Skeletal muscle satellite cell (primary cell): Measurements from ENCODE around the gene HEBP1. TPM values are rescaled to one million over a fixed set of nuclear protein-coding genes. Genes with fewer than 3 reads are reported as not detected.

ENCODE experiments used
- H3K27me3 ChIP-seq: 2 replicates; pipeline ENCODE4 v1.7.0; 2013; ENCODE audit warnings: low read length; ENCODE audit not compliant: control insufficient read depth, insufficient read depth
- H3K36me3 ChIP-seq: 2 replicates; pipeline ENCODE4 v1.7.0; 2013; ENCODE audit warnings: mild to moderate bottlenecking, control low read depth, low read length; ENCODE audit not compliant: insufficient read depth
- H3K4me1 ChIP-seq: 2 replicates; pipeline ENCODE4 v1.7.0; 2013; ENCODE audit warnings: low read length; ENCODE audit not compliant: control insufficient read depth, insufficient read depth
- H3K4me2 ChIP-seq: 2 replicates; pipeline ENCODE4 v1.7.0; 2013; ENCODE audit warnings: mild to moderate bottlenecking, low read length
- H3K4me3 ChIP-seq: 2 replicates; pipeline ENCODE4 v1.7.0; 2013; ENCODE audit warnings: low read length
- H3K9ac ChIP-seq: 2 replicates; pipeline ENCODE4 v1.7.0; 2013; ENCODE audit warnings: mild to moderate bottlenecking, low read depth, low read length, moderate library complexity
- H3K9me3 ChIP-seq: replicated peaks from 2 replicates; pipeline ENCODE4 v1.7.0; 2013; ENCODE audit warnings: mild to moderate bottlenecking, control low read depth, low read length
- total RNA-seq: library from RNA; depleted of rRNA; stranded (reverse); fragments of >200 nt; gene quantifications from 2 replicates; pipeline ENCODE4 v1.2.3, GENCODE V29; 2012; rRNA removed

Gene HEBP1, protein sequence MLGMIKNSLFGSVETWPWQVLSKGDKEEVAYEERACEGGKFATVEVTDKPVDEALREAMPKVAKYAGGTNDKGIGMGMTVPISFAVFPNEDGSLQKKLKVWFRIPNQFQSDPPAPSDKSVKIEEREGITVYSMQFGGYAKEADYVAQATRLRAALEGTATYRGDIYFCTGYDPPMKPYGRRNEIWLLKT
- 10.9 and 15.0 TPM in 2 replicates for total RNA-seq

DNA sequence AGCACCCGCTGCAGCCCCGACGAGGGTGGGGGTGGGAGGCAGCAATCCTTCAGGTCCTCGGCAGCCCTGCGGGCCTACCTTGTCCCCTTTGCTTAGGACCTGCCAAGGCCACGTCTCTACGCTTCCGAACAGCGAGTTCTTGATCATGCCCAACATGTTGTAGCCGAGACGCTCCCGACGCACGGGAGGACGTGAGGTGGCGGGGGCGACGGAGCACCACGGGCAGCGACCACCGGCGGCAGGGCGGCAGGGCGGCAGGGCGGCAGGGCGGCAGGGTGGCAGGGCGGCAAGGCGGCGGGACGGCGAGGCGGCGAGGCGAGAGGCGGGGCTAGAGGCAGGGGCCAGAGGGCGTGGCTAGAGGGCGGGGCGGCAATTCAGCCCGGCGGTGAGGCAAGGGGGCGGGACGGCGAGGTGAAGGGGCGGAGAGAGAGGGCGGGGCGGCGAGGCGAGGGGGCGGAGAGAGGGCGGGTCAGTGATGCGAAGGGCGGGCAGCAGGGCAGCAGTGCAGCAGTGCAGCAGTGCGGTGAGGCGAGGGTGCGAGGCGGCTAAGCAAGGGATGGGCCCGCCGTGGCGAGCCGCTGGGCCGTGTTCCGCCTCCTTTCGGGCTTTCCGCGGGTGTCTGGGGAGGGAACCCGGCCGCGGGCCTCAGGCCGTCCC is at the start of gene HEBP1:
HEBP1 (minus strand) TSS at position 307 of the 657 bp plus-strand sequence; CDS start at position 156, 151 bp downstream.
- H3K9ac ChIP-seq: peak within 1 kb of the TSS; percentile 96
- H3K27me3 ChIP-seq: no peaks in the 10 kb centered on the region
- peaks cover 28% of the 10 kb centered on the region for H3K4me1 ChIP-seq

DNA sequence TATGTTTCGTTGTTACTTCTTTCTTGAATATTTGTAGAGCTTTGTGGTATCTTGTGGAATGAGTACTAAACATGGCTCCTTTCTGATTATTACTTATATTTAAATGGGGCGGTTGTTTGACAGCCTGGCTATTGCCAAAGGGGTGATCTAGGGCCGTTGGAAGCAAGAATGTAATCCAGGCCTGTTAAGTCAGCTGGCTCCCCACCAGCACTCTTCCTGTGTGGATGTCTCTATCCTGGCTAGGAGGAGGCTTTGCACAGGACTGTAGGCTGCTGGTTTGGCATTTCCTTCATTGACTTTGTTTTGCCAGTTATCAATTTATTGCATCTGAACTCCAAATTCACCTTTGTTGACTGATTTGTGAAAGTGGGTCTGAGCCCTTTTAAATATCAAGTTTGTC is 49.8 kb upstream of the HEBP1 start:
- Histone ChIP-seq H3K9me3 (no peaks in the 10 kb centered on the region), H3K27me3 (no peaks in the 10 kb centered on the region), H3K4me1 (no peaks in the 10 kb centered on the region), H3K4me3 (no peak overlapping the region), H3K36me3 (no peaks in the 10 kb centered on the region), H3K9ac (no peak overlapping the region), H3K4me2 (no peak overlapping the region)

More for the DNA sequence above, at the start of gene HEBP1:
- Histone ChIP-seq H3K9me3 (no peaks in the 10 kb centered on the region), H3K4me2 (peak within 1 kb of the TSS; percentile 99), H3K36me3 (peaks cover 5% of the 10 kb centered on the region), H3K4me3 (peak within 1 kb of the TSS; percentile 100)

DNA sequence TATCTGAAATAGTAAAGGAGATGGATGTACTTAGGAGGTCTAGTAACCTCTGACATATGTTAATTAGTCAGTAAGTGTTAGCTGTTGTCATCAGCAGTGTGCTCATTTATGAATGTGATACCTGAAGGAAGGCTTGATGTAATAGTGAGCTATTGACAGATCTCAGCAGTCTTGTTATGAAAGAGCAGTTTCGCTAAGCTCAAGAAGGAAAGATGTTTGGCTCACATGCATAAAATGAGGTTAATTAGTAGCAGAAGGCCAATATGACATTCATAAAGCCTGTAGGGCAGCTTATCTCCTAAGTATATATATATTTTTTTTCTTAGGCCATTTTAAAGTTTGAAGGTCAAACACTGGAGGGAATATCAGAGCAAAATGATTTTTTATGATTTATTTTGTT is 46.9 kb upstream of the HEBP1 start:
- H3K9me3 ChIP-seq: no peaks in the 10 kb centered on the region
- H3K4me1 ChIP-seq: peaks cover 6% of the 10 kb centered on the region
- H3K36me3 ChIP-seq: no peaks in the 10 kb centered on the region
- no peak overlapping the region for H3K4me3 ChIP-seq
- H3K27me3 ChIP-seq: no peaks in the 10 kb centered on the region
- H3K9ac ChIP-seq: no peak overlapping the region
- no peak overlapping the region for H3K4me2 ChIP-seq

DNA sequence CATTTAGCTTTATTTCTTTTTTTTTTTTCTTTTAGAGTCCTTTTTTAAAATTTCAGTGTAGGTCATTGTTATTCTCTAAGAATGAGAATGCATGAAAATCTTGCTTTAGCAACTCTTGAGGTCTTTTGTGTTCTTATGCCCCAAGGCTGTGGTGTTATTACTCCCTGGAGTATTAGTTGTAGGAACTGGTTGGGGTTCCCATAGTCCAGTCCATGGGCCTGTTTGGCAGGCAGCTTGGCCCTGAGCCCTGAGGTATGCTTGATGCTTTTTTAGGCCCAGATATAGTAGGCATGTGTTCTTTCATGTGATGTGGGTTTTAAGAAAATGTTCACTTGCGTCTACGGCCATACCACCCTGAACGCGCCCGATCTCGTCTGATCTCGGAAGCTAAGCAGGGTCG is 45.8 kb upstream of the HEBP1 start:
- Histone ChIP-seq H3K9me3 (no peaks in the 10 kb centered on the region), H3K4me1 (peaks cover 6% of the 10 kb centered on the region), H3K36me3 (no peaks in the 10 kb centered on the region), H3K4me3 (no peak overlapping the region), H3K4me2 (no peak overlapping the region), H3K9ac (no peak overlapping the region), H3K27me3 (no peaks in the 10 kb centered on the region)

DNA sequence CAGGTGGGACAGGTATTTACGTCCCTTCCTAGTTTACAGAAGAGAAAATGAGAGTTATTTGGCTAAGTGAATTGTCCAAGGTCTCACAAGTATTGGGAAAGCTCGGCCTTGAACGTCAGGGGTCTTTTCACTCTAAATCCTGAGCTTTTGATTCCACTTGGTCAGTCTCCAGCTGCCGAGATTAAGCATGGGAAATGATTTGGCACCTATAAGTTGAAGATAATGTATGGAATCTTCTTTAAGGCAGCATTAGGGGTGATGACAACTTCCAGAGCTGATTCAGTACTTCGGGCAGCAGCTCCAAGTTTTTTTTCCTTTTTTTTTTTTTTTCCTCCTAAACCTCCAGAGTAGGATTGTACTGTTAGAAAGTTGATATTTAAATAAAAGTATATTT is 44.8 kb upstream of the HEBP1 start:
- Histone ChIP-seq H3K9me3 (no peaks in the 10 kb centered on the region), H3K36me3 (no peaks in the 10 kb centered on the region), H3K9ac (peak overlapping the region; percentile 81), H3K4me2 (peak overlapping the region; percentile 90), H3K27me3 (no peaks in the 10 kb centered on the region), H3K4me3 (peak overlapping the region; percentile 94), H3K4me1 (peaks cover 6% of the 10 kb centered on the region)

DNA sequence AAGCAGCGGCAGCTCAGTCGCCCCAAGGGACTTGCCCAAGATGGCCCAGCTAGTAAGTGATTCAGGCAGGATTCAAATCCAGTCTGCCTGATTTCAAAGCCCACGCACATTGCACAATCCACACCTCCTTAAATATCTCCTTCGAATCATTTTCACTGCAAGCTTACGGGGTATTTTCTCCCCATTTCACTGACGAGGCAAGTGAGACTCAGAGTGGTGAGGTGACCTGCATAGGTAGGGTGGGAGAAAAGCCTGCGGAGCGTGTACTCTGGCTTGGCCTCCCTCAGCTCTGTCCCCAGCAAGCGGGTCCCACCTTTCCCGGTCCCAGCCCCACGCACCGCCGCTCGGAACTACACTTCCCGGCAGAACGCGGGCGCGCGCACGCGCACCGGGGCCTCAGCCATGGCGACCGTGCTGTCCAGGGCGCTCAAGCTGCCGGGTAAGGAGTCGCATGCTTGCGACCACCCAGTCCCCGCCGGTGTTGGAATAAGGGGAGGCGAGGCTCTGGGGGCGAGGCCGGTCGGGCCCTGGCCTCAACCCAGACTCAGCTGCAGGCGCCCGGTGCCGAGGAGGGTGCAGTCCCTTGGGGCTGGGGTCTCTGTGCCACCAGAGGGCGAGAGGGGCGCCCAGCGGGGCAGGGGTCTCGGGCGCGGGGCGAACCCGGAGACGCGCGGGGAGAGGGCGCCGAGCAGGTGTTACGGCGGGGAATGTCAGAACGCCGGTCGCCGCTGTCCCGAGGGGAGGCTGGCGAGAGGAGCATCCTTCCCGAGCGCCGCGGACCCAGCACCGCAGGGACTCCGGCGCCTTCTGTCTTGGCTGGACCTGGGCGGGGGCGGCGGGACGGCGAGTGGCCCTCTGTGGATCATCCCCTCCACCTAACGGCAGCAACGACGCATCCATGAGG is 44.2 kb upstream of the HEBP1 start, which contains the start of gene FAM234B:
FAM234B (plus strand) TSS at position 380 of the 904 bp plus-strand sequence; CDS start at position 403, 23 bp downstream.
- Histone ChIP-seq H3K9ac (peak within 1 kb of the TSS; percentile 81), H3K4me3 (peak within 1 kb of the TSS; percentile 94), H3K36me3 (no peaks in the 10 kb centered on the region), H3K9me3 (no peaks in the 10 kb centered on the region), H3K27me3 (no peaks in the 10 kb centered on the region), H3K4me2 (peak within 1 kb of the TSS; percentile 90), H3K4me1 (peaks cover 12% of the 10 kb centered on the region)

DNA sequence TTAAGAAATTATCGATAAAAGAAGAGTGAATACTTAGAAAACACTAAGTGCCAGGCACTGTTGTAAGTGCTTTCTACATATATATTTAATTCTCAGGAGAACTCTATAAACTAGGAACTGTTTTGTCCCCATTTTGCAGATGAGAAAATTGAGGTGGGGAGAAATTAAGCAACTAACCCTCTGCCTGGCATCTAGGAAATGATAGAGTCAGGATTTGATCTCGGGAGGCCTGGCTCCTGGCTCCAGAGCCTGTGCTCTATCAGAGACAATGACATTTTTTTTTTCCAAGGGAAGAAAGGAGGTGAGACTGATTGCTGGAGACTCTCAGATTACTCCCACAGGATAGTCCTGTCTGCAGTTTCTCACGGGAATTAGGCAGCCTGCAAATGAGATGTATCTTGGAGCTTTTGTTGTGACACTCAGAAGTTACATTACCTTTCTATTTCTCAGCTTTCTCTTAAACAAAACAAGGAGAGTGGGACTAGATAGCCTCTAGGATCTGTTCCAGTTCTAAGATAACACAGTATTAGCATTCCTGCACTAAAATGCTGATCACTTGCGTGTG is 42.7 kb upstream of the HEBP1 start:
- Histone ChIP-seq H3K4me2 (no peak overlapping the region), H3K4me3 (no peak overlapping the region), H3K9me3 (no peaks in the 10 kb centered on the region), H3K4me1 (peaks cover 26% of the 10 kb centered on the region), H3K27me3 (no peaks in the 10 kb centered on the region), H3K9ac (no peak overlapping the region), H3K36me3 (no peaks in the 10 kb centered on the region)

DNA sequence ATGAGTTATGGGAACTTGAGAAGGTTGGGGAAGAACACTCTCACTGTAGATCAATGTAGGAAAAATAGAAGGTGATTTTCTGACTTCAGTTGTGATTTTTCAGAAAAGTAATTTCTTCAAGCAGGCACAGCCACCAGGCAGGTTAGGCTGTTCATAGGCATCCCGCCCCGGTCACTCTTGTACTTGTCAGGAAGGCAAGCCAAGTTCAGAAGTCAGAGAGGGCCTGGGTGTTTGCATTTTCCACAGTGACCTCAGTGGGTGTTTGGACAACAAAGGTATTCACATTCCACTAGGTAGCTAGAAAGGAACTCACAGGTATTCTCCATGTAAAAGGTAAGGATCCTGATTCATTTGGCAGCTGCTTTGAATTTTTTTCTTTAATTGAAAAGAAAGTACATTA is 41.2 kb upstream of the HEBP1 start:
- Histone ChIP-seq H3K9ac (no peak overlapping the region), H3K36me3 (no peaks in the 10 kb centered on the region), H3K27me3 (no peaks in the 10 kb centered on the region), H3K4me2 (no peak overlapping the region), H3K9me3 (no peaks in the 10 kb centered on the region), H3K4me3 (no peak overlapping the region), H3K4me1 (peaks cover 28% of the 10 kb centered on the region)

DNA sequence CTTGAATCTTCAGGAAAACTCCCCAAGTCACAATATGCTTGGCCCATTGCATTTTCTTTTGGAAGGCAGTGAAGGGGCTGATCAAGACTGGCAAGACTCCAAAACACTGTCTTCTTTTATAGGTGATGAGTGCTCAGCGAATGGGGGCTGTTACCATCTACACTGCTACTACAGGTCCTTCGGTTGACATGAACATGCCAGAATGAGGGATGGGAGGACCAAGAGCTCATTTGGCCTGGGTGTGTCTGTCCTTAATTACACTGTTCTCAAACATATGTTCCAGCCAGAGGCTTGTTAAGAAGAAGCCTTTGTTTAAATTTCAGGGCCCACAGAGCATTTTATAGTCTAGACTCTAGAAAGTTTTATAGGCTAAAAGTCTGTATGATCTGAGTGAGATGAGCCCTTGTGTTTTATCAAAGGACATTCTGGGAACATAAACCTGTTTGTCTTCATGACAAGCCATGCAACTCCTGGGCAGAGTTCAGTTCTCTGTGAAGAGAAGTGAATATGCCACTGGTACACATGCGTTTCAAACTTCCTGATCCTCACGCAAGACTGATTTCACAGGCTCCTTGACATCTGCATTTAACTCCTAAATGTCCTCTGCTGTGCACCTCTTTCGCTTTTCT is 39.4 kb upstream of the HEBP1 start:
- Histone ChIP-seq H3K9me3 (no peaks in the 10 kb centered on the region), H3K4me1 (peaks cover 28% of the 10 kb centered on the region), H3K9ac (no peak overlapping the region), H3K4me2 (no peak overlapping the region), H3K4me3 (no peak overlapping the region), H3K27me3 (no peaks in the 10 kb centered on the region), H3K36me3 (no peaks in the 10 kb centered on the region)

DNA sequence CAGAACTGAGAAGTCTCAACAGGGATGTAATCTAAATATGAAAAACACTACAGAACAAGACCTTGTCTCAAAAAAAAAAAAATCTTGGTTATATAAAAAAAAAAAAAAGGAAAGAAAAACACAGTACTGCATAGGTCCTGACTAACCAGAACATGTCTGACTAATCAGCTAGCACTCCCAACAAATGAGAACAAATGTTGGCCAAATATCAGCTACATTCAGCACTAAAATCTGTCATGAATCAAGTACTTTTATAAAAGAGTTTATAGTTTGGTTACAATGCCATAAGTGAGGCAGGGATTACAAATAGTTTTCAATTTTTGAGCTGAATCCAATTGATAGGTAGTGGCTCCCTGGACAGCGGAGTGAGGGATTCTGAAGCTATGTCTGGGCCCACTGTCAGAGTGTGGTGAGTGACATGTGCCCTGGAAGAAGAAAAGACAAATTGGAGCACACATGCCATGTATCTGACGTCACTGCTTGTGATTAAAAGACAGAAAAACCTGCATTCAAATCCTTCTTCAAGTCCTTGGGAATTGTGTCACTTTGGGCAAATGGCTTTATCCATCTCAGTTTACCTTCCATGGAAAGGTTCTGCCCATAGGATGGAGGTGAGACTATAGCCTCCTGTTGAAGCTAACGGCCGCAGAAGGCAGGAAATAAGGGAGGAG is 38.6 kb upstream of the HEBP1 start:
- H3K9me3 ChIP-seq: no peaks in the 10 kb centered on the region
- no peaks in the 10 kb centered on the region for H3K27me3 ChIP-seq
- H3K36me3 ChIP-seq: no peaks in the 10 kb centered on the region
- no peak overlapping the region for H3K4me3 ChIP-seq
- peak overlapping the region; percentile 58 for H3K4me2 ChIP-seq
- H3K4me1 ChIP-seq: peaks cover 23% of the 10 kb centered on the region
- H3K9ac ChIP-seq: no peak overlapping the region
